ENCODE measurements around the gene DIP2A. TPM values are rescaled to one million over a fixed set of nuclear protein-coding genes. Genes with fewer than 3 reads are reported as not detected.

DIP2A gene
- polyA plus RNA-seq, 1 donor (not counting 4 experiments of a cell fraction or from before 2014, with no cell fraction given) = 41.6 TPM

- H4K20me1 ChIP-seq (ENCODE audit: control insufficient read depth, extremely low read depth, insufficient read depth, low read length) = no peaks in the 10 kb centered on the region
- H3K4me3 ChIP-seq (ENCODE audit: control insufficient read depth in 2 of 3, extremely low read depth in 1 of 3, insufficient read depth in 2 of 3, low read depth in 1 of 3, low read length in 3 of 3) = no peak overlapping the region
- H3K36me3 ChIP-seq (ENCODE audit: control insufficient read depth in 2 of 2, extremely low read depth in 1 of 2, insufficient read depth in 2 of 2, low read length in 2 of 2) = peaks cover 19 to 21% of the 10 kb centered on the region in 2 experiments
- H3K27ac ChIP-seq (ENCODE audit: control insufficient read depth, insufficient read depth, low read length) = no peak overlapping the region
- no peaks in the 10 kb centered on the region for H3K9me3 ChIP-seq (ENCODE audit: control insufficient read depth, low read depth, low read length)
- H3K9me1 ChIP-seq (ENCODE audit: control insufficient read depth, extremely low read depth, insufficient read depth, low read length) = no peaks in the 10 kb centered on the region
- H3K4me1 ChIP-seq (ENCODE audit: control insufficient read depth, extremely low read depth, insufficient read depth, low read length) = no peaks in the 10 kb centered on the region
- H3K27me3 ChIP-seq (ENCODE audit: control insufficient read depth, extremely low read depth, insufficient read depth, low read length) = no peaks in the 10 kb centered on the region
- H3K79me2 ChIP-seq (ENCODE audit: control insufficient read depth, insufficient read depth, low read length) = no peaks in the 10 kb centered on the region
- no peak overlapping the region for H3K9ac ChIP-seq (ENCODE audit: control insufficient read depth, extremely low read depth, insufficient read depth, low read length)
- dilution Hi-C loops (cut with MboI; ENCODE audit: extremely low pct_ligation_motif_present, low sequenced_read_pairs) = no loop called here
- no peak overlapping the region for H3K4me2 ChIP-seq (ENCODE audit: control insufficient read depth, extremely low read depth, insufficient read depth, low read depth, low read length)
- TF ChIP-seq CTCF (optimal IDR thresholded peaks at IDR 0.05 in 1 of 3, IDR thresholded peaks at IDR 0.05 in 1 of 3, conservative IDR thresholded peaks at IDR 0.05 in 1 of 3; ENCODE audit: extremely low read depth in 1 of 3, insufficient read depth in 2 of 3, low read length in 3 of 3) (no peak), EZH2 (IDR thresholded peaks at IDR 0.05; ENCODE audit: low read length) (no peak)
- DNase-seq (ENCODE audit: low read depth, low spot score) (no peak), FAIRE-seq (no peak)
- H2AFZ ChIP-seq (ENCODE audit: control insufficient read depth, low read length) = no peak overlapping the region
Observed at GRCh38 chr21:46416551-46416950, 42.1 kb upstream of the DIP2A start.

- Histone ChIP-seq H3K36me3 (ENCODE audit: control insufficient read depth in 2 of 2, extremely low read depth in 1 of 2, insufficient read depth in 2 of 2, low read length in 2 of 2) (peaks cover 19 to 26% of the 10 kb centered on the region in 2 experiments), H3K4me1 (ENCODE audit: control insufficient read depth, extremely low read depth, insufficient read depth, low read length) (no peaks in the 10 kb centered on the region), H3K27me3 (ENCODE audit: control insufficient read depth, extremely low read depth, insufficient read depth, low read length) (no peaks in the 10 kb centered on the region), H3K79me2 (ENCODE audit: control insufficient read depth, insufficient read depth, low read length) (no peaks in the 10 kb centered on the region), H3K4me2 (ENCODE audit: control insufficient read depth, extremely low read depth, insufficient read depth, low read depth, low read length) (no peak overlapping the region), H3K9me3 (ENCODE audit: control insufficient read depth, low read depth, low read length) (no peaks in the 10 kb centered on the region), H3K27ac (ENCODE audit: control insufficient read depth, insufficient read depth, low read length) (no peak overlapping the region), H4K20me1 (ENCODE audit: control insufficient read depth, extremely low read depth, insufficient read depth, low read length) (no peaks in the 10 kb centered on the region), H3K9ac (ENCODE audit: control insufficient read depth, extremely low read depth, insufficient read depth, low read length) (no peak overlapping the region), H2AFZ (ENCODE audit: control insufficient read depth, low read length) (no peak overlapping the region), H3K9me1 (ENCODE audit: control insufficient read depth, extremely low read depth, insufficient read depth, low read length) (no peaks in the 10 kb centered on the region), H3K4me3 (ENCODE audit: control insufficient read depth in 2 of 3, extremely low read depth in 1 of 3, insufficient read depth in 2 of 3, low read depth in 1 of 3, low read length in 3 of 3) (no peak overlapping the region)
- DNase-seq (ENCODE audit: low read depth, low spot score) = no peak
- dilution Hi-C loops (cut with MboI; ENCODE audit: extremely low pct_ligation_motif_present, low sequenced_read_pairs) = no loop called here
- TF ChIP-seq CTCF (optimal IDR thresholded peaks at IDR 0.05 in 1 of 3, IDR thresholded peaks at IDR 0.05 in 1 of 3, conservative IDR thresholded peaks at IDR 0.05 in 1 of 3; ENCODE audit: extremely low read depth in 1 of 3, insufficient read depth in 2 of 3, low read length in 3 of 3) (no peak), EZH2 (IDR thresholded peaks at IDR 0.05; ENCODE audit: low read length) (no peak)
- FAIRE-seq = no peak
Observed at GRCh38 chr21:46418265-46418946, 40.3 kb upstream of the DIP2A start.

All from keratinocyte (primary cell).